Pancreas (tissue), 10 donors: Measurements from ENCODE around the gene SLC39A11. TPM values are rescaled to one million over a fixed set of nuclear protein-coding genes. Genes with fewer than 3 reads are reported as not detected.

Experiments
- ATAC-seq, 4 donors: fragments of 200-7000 bp; cut with Tn5 transposase; one replicate each; pipeline versions ENCODE4 v1.8.0 to v1.9.1; 2020; ENCODE audit warnings: mild to moderate bottlenecking in 4 of 4, moderate library complexity in 4 of 4
- DNase-seq, 6 donors: peaks; one replicate each; pipeline ENCODE4 v3.0.0-alpha.2; 2020
- FAIRE-seq: peaks from 2 replicates; lab custom pipeline; 2012; peaks lifted over from hg19 to GRCh38; lab: Jason Lieb, UNC
- H3K27ac ChIP-seq, 4 donors: fragments of 200-600 bp; sonication (generic); 1 replicate in 3 of 4; 2 replicates in 1 of 4; pipeline versions ENCODE4 v1.5.0 to v1.8.0; 2020
- H3K27me3 ChIP-seq, 4 donors: fragments of 200-600 bp; one replicate each; pipeline ENCODE4 v1.8.0; 2021
- H3K36me3 ChIP-seq, 3 donors: fragments of 200-600 bp; sonication (generic) in 1 of 3; one replicate each; pipeline versions ENCODE4 v1.5.0 to v1.8.0; 2020 to 2021
- H3K4me1 ChIP-seq, 3 donors: fragments of 200-600 bp; one replicate each; pipeline ENCODE4 v1.8.0; 2021
- H3K4me3 ChIP-seq, 4 donors: fragments of 200-600 bp; sonication (generic) in 2 of 4; one replicate each; pipeline versions ENCODE4 v1.5.0 to v1.8.0; 2020 to 2021
- H3K9me3 ChIP-seq, 4 donors: fragments of 200-600 bp; one replicate each; pipeline ENCODE4 v1.8.0; 2021
- CTCF ChIP-seq, 4 donors: fragments of 200-600 bp; sonication (generic) in 3 of 4; IDR thresholded peaks; one replicate each; pipeline versions ENCODE4 v1.5.0 to v1.8.0; 2021; ENCODE audit warnings: antibody characterized with exemption in 4 of 4
- WGBS, 2 donors: extraction: QIAGEN DNeasy Blood & Tissue Kit; methylation state at CpG; one replicate each; pipeline ENCODE4 v1.1.7; 2013; 5-methylcytosine and 5-hydroxymethylcytosine counted together
- intact Hi-C, 3 donors: fragments of 100-400 bp; cut with DNase I; formaldehyde crosslinking; loops; one replicate each; pipeline versions ENCODE4 v1.11.1 to v1.14.2; 2022
- polyA plus RNA-seq, 2 donors: library from polyadenylated mRNA; stranded (reverse); fragments of 200-250 nt; gene quantifications; one replicate each; pipeline ENCODE4 v1.2.3, GENCODE V29; 2013
- total RNA-seq, 6 donors: library from RNA; stranded (reverse); fragmentation: NEBNext Ultra II Directional in 4 of 6; extraction: Animal tissue kit (Norgen Biotek cat#: 25700) in 4 of 6; gene quantifications; one replicate each; pipeline versions ENCODE4 v1.2.1 to v1.2.4, GENCODE V29; 2021 to 2023
- donor health status: healthy with polysubstance abuse.
- donor health status: DM: no; HTN: no; CAD: no; lungs with moderate emphysema.
- donor health status: DM: no; HTN: no; CAD: no.
- donor health status: control.
- donor health status: control.
- donor health status: Bipolar disorder and iron deficiency.
- donor health status: DM: yes; HTN: yes; CAD: no.
- donor health status: DM: no; HTN: no; CAD: no.
- donor health status: DM: no; HTN: no; CAD: no.
- donor health status: DM: yes; HTN: yes; CAD: no.

SLC39A11 gene
- total and polyA plus RNA-seq, 8 donors: 7.9 to 32.9 (median 19.9) TPM

GRCh38 chr17:73057196-73057595 lies 35.3 kb downstream of the SLC39A11 start:
- FAIRE-seq: no peak
- TF ChIP-seq CTCF (IDR thresholded peaks at IDR 0.05): no peak
- 98% methylated on average over 5 of the region's 5 CpGs for WGBS, 2 donors

GRCh38 chr17:73052923-73053322 lies 39.6 kb downstream of the SLC39A11 start:
- H3K4me3 ChIP-seq: no peak overlapping the region
- H3K36me3 ChIP-seq: no peaks in the 10 kb centered on the region
- ATAC-seq: no peak
- no peak for FAIRE-seq
- H3K9me3 ChIP-seq: no peaks in the 10 kb centered on the region
- WGBS, 2 donors: 88 to 91% methylated on average over 4 of the region's 4 CpGs
- no peak for TF ChIP-seq CTCF (IDR thresholded peaks at IDR 0.05)
- intact Hi-C loops: no loop called here
- DNase-seq: no peak
- H3K4me1 ChIP-seq: no peaks in the 10 kb centered on the region
- no peaks in the 10 kb centered on the region for H3K27me3 ChIP-seq
- H3K27ac ChIP-seq: no peak overlapping the region

More at GRCh38 chr17:73057196-73057595, 35.3 kb downstream of the SLC39A11 start:
- no peak for DNase-seq
- Histone ChIP-seq H3K36me3 (no peaks in the 10 kb centered on the region), H3K27ac (no peak overlapping the region), H3K9me3 (no peaks in the 10 kb centered on the region), H3K4me1 (no peaks in the 10 kb centered on the region), H3K27me3 (no peaks in the 10 kb centered on the region), H3K4me3 (no peak overlapping the region)
- intact Hi-C loops: no loop called here
- ATAC-seq: no peak

GRCh38 chr17:73050797-73051196 lies 41.7 kb downstream of the SLC39A11 start:
- intact Hi-C loops: no loop called here

GRCh38 chr17:73048170-73048569 lies 44.3 kb downstream of the SLC39A11 start:
- no peak for ATAC-seq
- DNase-seq: no peak
- 93 to 95% methylated on average over 4 of the region's 4 CpGs for WGBS, 2 donors
- FAIRE-seq: no peak
- Histone ChIP-seq H3K27ac (no peak overlapping the region), H3K36me3 (no peaks in the 10 kb centered on the region), H3K4me3 (no peak overlapping the region), H3K4me1 (peaks cover 0 to 9% (median 7%) of the 10 kb centered on the region in 3 donors), H3K9me3 (no peaks in the 10 kb centered on the region), H3K27me3 (no peaks in the 10 kb centered on the region)
- no peak for TF ChIP-seq CTCF (IDR thresholded peaks at IDR 0.05)
- intact Hi-C loops: no loop called here

More at GRCh38 chr17:73050797-73051196, 41.7 kb downstream of the SLC39A11 start:
- H3K27me3 ChIP-seq: no peaks in the 10 kb centered on the region
- no peaks in the 10 kb centered on the region for H3K9me3 ChIP-seq
- no peak for DNase-seq
- no peak overlapping the region for H3K4me3 ChIP-seq
- no peaks in the 10 kb centered on the region for H3K4me1 ChIP-seq
- H3K36me3 ChIP-seq: no peaks in the 10 kb centered on the region
- no peak overlapping the region for H3K27ac ChIP-seq
- FAIRE-seq: no peak
- WGBS, 2 donors: 97 to 98% methylated on average over 4 of the region's 4 CpGs
- no peak for ATAC-seq
- TF ChIP-seq CTCF (IDR thresholded peaks at IDR 0.05): no peak

- no peak for TF ChIP-seq CTCF (IDR thresholded peaks at IDR 0.05)
- Histone ChIP-seq H3K9me3 (no peaks in the 10 kb centered on the region), H3K27me3 (no peaks in the 10 kb centered on the region), H3K4me1 (peaks cover 0 to 9% (median 7%) of the 10 kb centered on the region in 3 donors), H3K27ac (no peak overlapping the region), H3K36me3 (no peaks in the 10 kb centered on the region), H3K4me3 (no peak overlapping the region)
- 95 to 96% methylated on average over 4 of the region's 4 CpGs for WGBS, 2 donors
- FAIRE-seq (no peak), DNase-seq (no peak), ATAC-seq (no peak)
- intact Hi-C loops: no loop called here
These were observed 46.8 kb downstream of the SLC39A11 start for GRCh38 chr17:73045724-73046123.
